ENCODE results near the gene POU5F1. TPM values are rescaled to one million over a fixed set of nuclear protein-coding genes. Genes with fewer than 3 reads are reported as not detected.

POU5F1 gene
- polyA plus RNA-seq, 1 donor from 2014 or later = not detected

GRCh38 chr6:31130751-31131150 lies 39.7 kb downstream of the POU5F1 start:
- Histone ChIP-seq H3K9ac (ENCODE audit: low read length) (no peak overlapping the region), H4K20me1 (ENCODE audit: insufficient read depth) (no peaks in the 10 kb centered on the region), H3K36me3 (ENCODE audit: insufficient read depth, low read length) (no peaks in the 10 kb centered on the region), H3K27me3 (ENCODE audit: insufficient read depth, low read depth, low read length) (no peaks in the 10 kb centered on the region), H3K4me2 (ENCODE audit: low read length) (no peak overlapping the region), H3K79me2 (replicated peaks; ENCODE audit: insufficient read depth, low read length) (no peaks in the 10 kb centered on the region), H3K4me3 (ENCODE audit: low read length) (no peak overlapping the region), H3K9me3 (ENCODE audit: low read length) (no peaks in the 10 kb centered on the region), H3F3A (ENCODE audit: insufficient read depth, low read length, poor library complexity, severe bottlenecking) (no peaks in the 10 kb centered on the region), H3K9me2 (ENCODE audit: insufficient read depth, low read length) (no peaks in the 10 kb centered on the region), H3K27ac (ENCODE audit: low read length) (no peak overlapping the region), H2AFZ (ENCODE audit: low read depth, low read length) (no peak overlapping the region)
- TF ChIP-seq POLR2AphosphoS5 (IDR thresholded peaks at IDR 0.05) (no peak), CTCF (IDR thresholded peaks at IDR 0.05; ENCODE audit: poor library complexity, severe bottlenecking) (no peak), REST (IDR thresholded peaks at IDR 0.05; ENCODE audit: borderline replicate concordance) (no peak), RAD21 (conservative IDR thresholded peaks at IDR 0.05) (no peak), EP300 (conservative IDR thresholded peaks at IDR 0.05; ENCODE audit: poor library complexity, severe bottlenecking) (no peak)

DNA sequence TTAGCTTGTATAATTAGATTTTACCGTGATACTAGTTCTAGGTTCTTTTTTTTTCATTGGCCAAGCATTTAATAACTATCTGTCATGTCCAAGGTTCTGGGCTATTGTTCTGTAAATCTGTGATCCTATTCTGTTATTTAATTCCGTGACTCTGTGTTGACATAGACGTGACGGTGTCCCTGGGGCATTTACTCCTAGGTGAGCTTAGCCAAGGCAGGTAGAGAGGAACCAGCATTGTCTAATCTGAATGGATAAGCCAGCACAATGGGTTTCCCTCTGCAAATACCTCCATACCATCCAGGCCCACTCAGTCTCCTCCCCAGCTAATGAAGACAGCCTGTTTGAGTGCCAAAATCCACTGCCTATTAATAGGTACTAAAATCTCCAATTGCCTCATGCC lies 41.4 kb downstream of the POU5F1 start:
- no peaks in the 10 kb centered on the region for H3K9me2 ChIP-seq (ENCODE audit: insufficient read depth, low read length)
- H3K27ac ChIP-seq (ENCODE audit: low read length) = no peak overlapping the region
- no peaks in the 10 kb centered on the region for H3F3A ChIP-seq (ENCODE audit: insufficient read depth, low read length, poor library complexity, severe bottlenecking)
- no peaks in the 10 kb centered on the region for H3K9me3 ChIP-seq (ENCODE audit: low read length)
- H3K27me3 ChIP-seq (ENCODE audit: insufficient read depth, low read depth, low read length) = no peaks in the 10 kb centered on the region
- no peaks in the 10 kb centered on the region for H4K20me1 ChIP-seq (ENCODE audit: insufficient read depth)
- TF ChIP-seq CTCF (IDR thresholded peaks at IDR 0.05; ENCODE audit: poor library complexity, severe bottlenecking) (no peak), POLR2AphosphoS5 (IDR thresholded peaks at IDR 0.05) (no peak), REST (IDR thresholded peaks at IDR 0.05; ENCODE audit: borderline replicate concordance) (no peak), TAF1 (IDR thresholded peaks at IDR 0.05; ENCODE audit: low read depth) (no peak), EP300 (conservative IDR thresholded peaks at IDR 0.05; ENCODE audit: poor library complexity, severe bottlenecking) (no peak), MXI1 (conservative IDR thresholded peaks at IDR 0.05; ENCODE audit: poor library complexity, severe bottlenecking) (no peak), EZH2 (IDR thresholded peaks at IDR 0.05; ENCODE audit: borderline replicate concordance, insufficient read depth, low read length, poor library complexity, severe bottlenecking) (no peak), SMC3 (conservative IDR thresholded peaks at IDR 0.05; ENCODE audit: poor library complexity) (no peak), RAD21 (conservative IDR thresholded peaks at IDR 0.05) (no peak)
- no peak overlapping the region for H3K9ac ChIP-seq (ENCODE audit: low read length)
- no peak overlapping the region for H3K4me2 ChIP-seq (ENCODE audit: low read length)
- no peaks in the 10 kb centered on the region for H3K36me3 ChIP-seq (ENCODE audit: insufficient read depth, low read length)
- H3K4me3 ChIP-seq (ENCODE audit: low read length) = no peak overlapping the region
- no peaks in the 10 kb centered on the region for H3K79me2 ChIP-seq (replicated peaks; ENCODE audit: insufficient read depth, low read length)
- H2AFZ ChIP-seq (ENCODE audit: low read depth, low read length) = no peak overlapping the region

Data from neural cell (in vitro differentiated cells).